Measurements from ENCODE around the gene GALNT3.

DNA sequence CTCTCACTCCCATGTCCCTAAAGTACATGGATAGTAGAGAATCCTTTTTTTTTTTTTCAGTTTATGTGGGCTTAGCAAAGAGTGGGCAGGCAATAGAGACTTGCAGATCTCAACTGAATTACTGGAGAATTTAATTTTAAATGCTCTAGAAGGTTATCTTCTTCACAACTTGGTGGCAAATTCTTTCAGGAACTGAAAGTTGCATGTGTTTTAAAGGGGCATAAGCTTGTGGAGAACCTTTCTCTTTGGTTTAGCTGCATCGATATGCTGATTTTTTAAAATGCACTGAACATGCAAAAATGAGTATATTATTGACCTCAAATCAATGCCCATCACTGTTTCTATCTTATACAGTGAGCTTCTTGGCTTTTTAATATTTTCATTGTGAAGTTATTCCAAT lies 24.9 kb upstream of the GALNT3 start:
- TF ChIP-seq YY1 (IDR thresholded peaks at IDR 0.05) = no peak
- TF ChIP-seq JUND (IDR thresholded peaks at IDR 0.05) = no peak
- no peak for TF ChIP-seq CTCF (IDR thresholded peaks at IDR 0.05; ENCODE audit: low read depth, low read length, missing input control)
- TF ChIP-seq, protein P1, sequence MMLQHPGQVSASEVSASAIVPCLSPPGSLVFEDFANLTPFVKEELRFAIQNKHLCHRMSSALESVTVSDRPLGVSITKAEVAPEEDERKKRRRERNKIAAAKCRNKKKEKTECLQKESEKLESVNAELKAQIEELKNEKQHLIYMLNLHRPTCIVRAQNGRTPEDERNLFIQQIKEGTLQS (IDR thresholded peaks at IDR 0.05) = no peak
- TF ChIP-seq NR2F2 (IDR thresholded peaks at IDR 0.05) = no peak
- no peak for TF ChIP-seq MAX (IDR thresholded peaks at IDR 0.05)
- TF ChIP-seq REST (IDR thresholded peaks at IDR 0.05) = no peak
- TF ChIP-seq, protein P2, sequence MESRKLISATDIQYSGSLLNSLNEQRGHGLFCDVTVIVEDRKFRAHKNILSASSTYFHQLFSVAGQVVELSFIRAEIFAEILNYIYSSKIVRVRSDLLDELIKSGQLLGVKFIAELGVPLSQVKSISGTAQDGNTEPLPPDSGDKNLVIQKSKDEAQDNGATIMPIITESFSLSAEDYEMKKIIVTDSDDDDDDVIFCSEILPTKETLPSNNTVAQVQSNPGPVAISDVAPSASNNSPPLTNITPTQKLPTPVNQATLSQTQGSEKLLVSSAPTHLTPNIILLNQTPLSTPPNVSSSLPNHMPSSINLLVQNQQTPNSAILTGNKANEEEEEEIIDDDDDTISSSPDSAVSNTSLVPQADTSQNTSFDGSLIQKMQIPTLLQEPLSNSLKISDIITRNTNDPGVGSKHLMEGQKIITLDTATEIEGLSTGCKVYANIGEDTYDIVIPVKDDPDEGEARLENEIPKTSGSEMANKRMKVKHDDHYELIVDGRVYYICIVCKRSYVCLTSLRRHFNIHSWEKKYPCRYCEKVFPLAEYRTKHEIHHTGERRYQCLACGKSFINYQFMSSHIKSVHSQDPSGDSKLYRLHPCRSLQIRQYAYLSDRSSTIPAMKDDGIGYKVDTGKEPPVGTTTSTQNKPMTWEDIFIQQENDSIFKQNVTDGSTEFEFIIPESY (IDR thresholded peaks at IDR 0.05) = no peak
- no peak for TF ChIP-seq RAD21 (IDR thresholded peaks at IDR 0.05)
- no peak for TF ChIP-seq EGR1 (IDR thresholded peaks at IDR 0.05; ENCODE audit: low read depth in 2 of 2)
- TF ChIP-seq FOXA1 (IDR thresholded peaks at IDR 0.05) = no peak
